GM18861 (cell line): Measurements from ENCODE around the gene APBA1.
A peak's percentile ranks its signal among the peaks of the same experiment; 100 is the strongest.

ENCODE experiments used
- ATAC-seq: cut with Tn5 transposase; IDR thresholded peaks from one replicate; pipeline ENCODE4 v1.9.1; 2021; ENCODE audit not compliant: unreplicated experiment

The APBA1 gene

GRCh38 chr9:69579760-69580581 lies 92.2 kb downstream of the APBA1 start:
- no peak for ATAC-seq

GRCh38 chr9:69579032-69579758 lies 93.0 kb downstream of the APBA1 start:
- ATAC-seq: no peak

DNA sequence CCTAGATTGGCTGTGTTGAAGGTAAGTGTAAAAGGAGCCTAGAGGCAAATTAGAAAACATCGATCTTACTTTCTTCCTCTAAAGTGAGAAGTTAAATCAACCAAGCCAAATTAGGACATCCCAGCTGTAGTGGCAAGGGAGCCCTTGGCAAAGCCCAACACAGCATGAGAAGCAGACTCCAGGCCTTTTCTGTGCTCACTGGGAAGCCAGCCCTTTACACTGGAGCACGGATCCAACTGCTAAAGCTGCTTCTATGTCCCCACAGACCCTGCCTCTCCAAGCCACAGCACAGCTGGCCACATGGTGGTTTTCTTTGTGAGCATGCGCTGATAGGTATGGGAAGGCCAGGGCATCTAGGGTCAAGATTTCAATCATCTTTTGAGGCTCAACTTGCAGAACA lies 94.1 kb downstream of the APBA1 start:
- no peak for ATAC-seq

DNA sequence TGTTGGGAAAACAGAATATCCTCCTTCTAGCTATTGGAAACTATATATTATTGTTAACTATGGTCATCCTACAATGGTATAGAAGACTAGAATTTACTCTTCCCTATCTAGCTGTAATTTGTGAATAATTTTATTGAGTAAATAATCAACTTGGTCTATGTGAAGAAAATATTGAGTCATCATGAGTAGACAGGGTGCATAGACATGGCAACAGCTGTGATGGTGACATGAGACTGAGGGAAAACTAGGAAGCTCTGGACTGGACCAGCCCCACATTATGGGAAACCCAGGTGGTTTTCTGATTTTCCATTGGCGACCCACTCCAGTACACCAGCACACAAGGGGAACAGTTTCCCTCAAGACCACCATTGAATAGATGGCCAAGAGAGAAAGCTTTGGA lies 95.0 kb downstream of the APBA1 start:
- ATAC-seq: no peak

GRCh38 chr9:69574057-69574456 lies 98.1 kb downstream of the APBA1 start:
- no peak for ATAC-seq

GRCh38 chr9:69573651-69574050 lies 98.5 kb downstream of the APBA1 start:
- ATAC-seq: no peak

DNA sequence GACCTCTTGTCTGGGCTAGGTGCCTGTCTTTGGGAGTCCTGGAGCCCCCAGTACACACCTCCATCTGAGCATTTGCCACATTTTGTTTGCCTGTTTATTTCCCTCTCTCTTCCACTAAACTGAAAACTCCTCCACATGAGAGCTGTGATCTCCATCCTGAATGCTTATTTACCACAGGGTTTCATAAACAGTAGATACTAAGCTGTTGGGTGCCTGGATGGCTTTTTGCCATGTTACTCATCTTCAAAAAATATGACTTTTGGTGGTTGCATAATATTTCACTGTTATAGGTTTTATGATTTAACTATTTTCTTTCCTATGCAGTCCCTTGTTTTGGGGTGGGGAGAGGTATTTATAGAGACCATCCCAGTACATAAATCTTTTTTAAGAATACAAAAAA lies 99.6 kb downstream of the APBA1 start:
- no peak for ATAC-seq

- ATAC-seq: no peak
Observed at GRCh38 chr9:69571032-69571431, 101.1 kb downstream of the APBA1 start.

DNA sequence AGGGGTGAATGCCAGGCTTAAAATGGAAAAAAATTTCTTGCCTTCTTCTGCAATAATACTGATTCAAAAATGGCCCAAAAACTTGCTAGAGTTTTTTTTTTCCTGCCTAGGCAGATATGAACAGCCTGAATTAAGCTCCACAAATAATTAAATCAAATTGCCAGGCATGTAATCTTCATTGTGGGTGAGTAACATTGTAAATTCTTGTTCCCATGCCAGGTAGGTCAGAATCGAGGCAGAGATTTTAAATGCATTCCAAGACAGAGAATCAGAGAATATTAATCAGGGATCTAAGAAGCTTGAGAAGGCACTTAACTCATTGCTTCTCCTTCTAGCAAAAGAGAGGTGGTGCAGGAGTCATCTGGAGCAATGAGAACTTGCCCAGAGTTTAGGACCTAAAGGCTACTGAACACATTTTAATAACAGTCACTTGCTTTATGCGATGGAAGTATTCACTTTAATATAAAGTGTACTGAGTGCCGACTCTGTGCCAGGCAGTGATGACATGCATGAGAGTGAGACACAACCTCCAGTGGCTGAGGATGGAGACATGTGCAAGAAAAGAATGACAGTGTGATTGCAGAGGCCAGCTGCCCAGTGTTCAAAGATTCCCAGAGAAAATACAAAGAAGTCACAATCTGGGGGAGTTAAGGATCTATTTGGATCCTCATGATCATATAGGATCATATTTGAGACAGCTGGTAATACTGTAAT lies 102.3 kb downstream of the APBA1 start:
- ATAC-seq: no peak

GRCh38 chr9:69564557-69564956 lies 107.6 kb downstream of the APBA1 start:
- no peak for ATAC-seq

GRCh38 chr9:69559126-69559525 lies 113.0 kb downstream of the APBA1 start:
- ATAC-seq: no peak

DNA sequence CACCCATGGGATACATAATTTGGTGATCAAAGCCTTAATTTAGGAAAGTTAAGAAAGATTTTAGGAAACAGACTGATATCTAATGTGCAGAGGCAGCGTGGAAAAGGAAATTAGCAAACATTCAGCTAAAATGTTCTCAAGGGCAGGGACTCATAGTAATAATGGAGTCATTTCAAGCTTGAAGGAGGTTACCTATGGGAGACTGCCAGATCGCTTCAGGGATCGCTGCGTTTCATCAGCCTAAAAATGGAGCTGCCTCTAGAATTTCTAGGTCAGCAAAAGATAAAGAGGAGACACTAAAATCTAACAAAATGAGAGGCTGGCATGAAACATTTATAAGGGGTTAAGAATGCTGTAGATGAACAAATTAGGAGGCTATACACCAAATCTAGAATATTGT lies 115.5 kb downstream of the APBA1 start:
- no peak for ATAC-seq

DNA sequence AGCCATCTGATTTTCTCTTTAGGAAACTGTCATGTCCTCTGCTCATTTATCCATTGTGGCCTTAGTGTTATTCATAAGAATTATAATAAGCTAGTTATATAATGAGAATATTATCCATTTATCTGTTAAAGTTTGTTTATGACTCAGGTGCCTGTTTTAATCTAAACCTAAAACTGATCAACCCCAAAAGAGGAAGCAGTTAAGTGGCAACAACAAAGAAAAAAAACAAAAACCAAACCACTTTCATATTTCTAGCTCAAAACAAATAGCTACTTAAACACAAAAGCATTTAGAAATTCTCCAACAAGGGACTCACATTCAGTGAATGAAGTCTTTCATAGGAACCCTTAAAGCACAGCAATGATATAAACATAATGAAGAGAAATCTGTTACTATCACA lies 116.4 kb downstream of the APBA1 start:
- peak; percentile 62 for ATAC-seq

DNA sequence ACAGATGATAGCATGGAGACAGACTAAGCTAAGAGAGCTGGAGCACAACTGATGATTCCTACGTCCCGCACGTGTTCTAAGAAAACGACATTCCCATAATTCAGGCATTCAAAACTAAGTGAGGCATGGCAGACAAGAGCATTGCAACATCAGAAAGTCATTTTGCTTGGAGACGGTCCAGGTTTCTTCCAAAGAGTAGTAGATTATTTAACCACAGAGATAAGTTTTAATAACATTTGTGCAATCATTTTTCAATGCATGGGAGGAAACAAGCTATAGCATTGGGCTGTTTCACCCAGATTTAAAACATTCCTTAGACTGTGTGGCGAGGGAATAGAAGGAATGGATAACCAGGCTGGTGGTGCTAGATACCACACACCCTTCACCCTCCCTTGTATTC lies 117.2 kb downstream of the APBA1 start:
- no peak for ATAC-seq

GRCh38 chr9:69549310-69550202 lies 122.6 kb downstream of the APBA1 start:
- peak; percentile 62 for ATAC-seq

DNA sequence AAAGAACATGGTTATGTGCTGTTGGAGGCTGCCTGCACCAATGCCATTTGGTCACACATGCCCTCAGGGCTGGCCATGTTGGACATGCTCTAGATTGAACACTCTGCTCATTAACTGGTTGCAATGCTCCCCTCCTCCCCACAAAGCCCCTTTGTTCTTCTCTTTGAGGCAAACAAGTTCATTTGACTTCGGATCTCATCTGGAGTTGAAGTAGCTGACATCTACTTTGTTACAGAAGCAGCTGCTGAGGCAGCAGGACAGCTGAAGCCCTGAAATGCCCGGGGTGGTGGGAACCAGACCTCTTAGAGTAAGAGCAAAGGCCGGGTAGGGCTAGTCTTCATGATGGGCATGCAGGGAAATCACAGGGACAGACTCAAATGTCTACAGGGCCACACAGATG lies 123.5 kb downstream of the APBA1 start:
- ATAC-seq: no peak

DNA sequence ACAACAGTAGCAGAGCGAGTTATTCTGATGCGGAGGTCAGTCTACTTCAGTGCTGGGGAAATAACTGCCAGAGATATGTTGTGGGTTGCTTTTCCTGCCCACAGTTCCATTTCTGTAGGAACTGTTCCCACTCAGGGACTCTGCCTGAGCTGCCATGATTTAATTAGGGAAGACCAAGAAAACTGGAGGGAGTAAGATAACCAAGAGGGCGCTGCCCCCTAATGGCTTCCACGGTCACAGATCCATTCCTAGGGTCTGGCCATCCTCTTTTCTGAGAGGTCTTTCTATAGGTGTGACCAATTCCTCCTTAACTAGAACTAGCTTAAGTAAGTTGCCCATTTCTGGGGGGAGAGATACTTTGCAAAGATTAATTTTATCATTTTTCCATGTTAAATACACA lies 125.9 kb downstream of the APBA1 start:
- ATAC-seq: no peak

- ATAC-seq: no peak
Observed at GRCh38 chr9:69542942-69543704, 129.0 kb downstream of the APBA1 start.

GRCh38 chr9:69542058-69542457 lies 130.1 kb downstream of the APBA1 start:
- no peak for ATAC-seq

GRCh38 chr9:69535911-69536310 lies 136.3 kb downstream of the APBA1 start:
- ATAC-seq: no peak
